ENCODE measurements around the gene HNRNPUL2.

DNA sequence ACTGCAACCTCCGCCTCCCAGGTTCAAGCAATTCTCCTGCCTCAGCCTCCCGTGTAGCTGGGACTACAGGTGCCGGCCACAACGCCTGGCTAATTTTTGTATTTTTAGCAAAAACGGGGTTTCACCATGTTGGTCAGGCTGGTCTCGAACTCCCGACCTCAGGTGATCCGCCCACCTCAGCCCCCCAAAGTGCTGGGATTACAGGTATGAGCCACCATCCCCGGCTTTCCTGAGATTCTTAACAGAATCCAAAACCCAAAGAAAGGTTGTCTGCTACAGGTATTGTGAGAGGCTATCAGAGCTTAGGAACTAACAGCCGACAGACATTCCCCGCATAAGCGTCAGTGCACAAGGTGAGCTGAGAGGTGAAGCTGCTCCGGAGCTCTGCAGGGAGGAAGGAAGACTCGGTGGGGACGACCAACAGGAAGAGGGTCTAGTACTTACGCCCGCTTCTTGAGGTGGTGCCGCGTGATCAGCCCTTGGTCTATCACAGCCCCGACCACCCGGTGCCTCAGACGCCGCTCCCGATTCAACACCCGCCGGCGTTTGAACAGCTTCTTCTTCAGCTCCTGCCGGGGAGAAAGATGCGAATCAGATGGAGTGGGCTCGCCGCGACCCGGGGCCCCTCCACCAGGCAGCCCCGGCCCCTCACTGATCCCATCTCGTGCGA lies 62.7 kb downstream of the HNRNPUL2 start:
- TF ChIP-seq, protein P1, sequence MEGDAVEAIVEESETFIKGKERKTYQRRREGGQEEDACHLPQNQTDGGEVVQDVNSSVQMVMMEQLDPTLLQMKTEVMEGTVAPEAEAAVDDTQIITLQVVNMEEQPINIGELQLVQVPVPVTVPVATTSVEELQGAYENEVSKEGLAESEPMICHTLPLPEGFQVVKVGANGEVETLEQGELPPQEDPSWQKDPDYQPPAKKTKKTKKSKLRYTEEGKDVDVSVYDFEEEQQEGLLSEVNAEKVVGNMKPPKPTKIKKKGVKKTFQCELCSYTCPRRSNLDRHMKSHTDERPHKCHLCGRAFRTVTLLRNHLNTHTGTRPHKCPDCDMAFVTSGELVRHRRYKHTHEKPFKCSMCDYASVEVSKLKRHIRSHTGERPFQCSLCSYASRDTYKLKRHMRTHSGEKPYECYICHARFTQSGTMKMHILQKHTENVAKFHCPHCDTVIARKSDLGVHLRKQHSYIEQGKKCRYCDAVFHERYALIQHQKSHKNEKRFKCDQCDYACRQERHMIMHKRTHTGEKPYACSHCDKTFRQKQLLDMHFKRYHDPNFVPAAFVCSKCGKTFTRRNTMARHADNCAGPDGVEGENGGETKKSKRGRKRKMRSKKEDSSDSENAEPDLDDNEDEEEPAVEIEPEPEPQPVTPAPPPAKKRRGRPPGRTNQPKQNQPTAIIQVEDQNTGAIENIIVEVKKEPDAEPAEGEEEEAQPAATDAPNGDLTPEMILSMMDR (IDR thresholded peaks at IDR 0.05): no peak
- TF ChIP-seq POLR2A (IDR thresholded peaks at IDR 0.05): no peak
